Immature natural killer cell (primary cell): ENCODE measurements around the gene UVSSA. TPM values are rescaled to one million over a fixed set of nuclear protein-coding genes. Genes with fewer than 3 reads are reported as not detected.

Experiments used
- DNase-seq, 3 donors: peaks; one replicate each; pipeline ENCODE4 v3.0.0; 2022; ENCODE audit warnings: mixed read lengths in 1 of 3
- H3K27ac Mint-ChIP-seq, 6 donors: one replicate each; pipeline ENCODE4 v1.8.0; 2020; ENCODE audit warnings: mixed read lengths in 6 of 6, mild to moderate bottlenecking in 5 of 6, inconsistent platforms in 4 of 6, moderate library complexity in 3 of 6
- H3K27me3 Mint-ChIP-seq, 3 donors: one replicate each; pipeline ENCODE4 v1.8.0; 2020 to 2021; ENCODE audit warnings: low read depth in 3 of 3, mild to moderate bottlenecking in 3 of 3, mixed read lengths in 3 of 3, moderate library complexity in 3 of 3, inconsistent platforms in 1 of 3
- H3K36me3 Mint-ChIP-seq, 3 donors: one replicate each; pipeline ENCODE4 v1.8.0; 2020; ENCODE audit warnings: mixed read lengths in 3 of 3, inconsistent platforms in 2 of 3, mild to moderate bottlenecking in 2 of 3
- H3K4me1 Mint-ChIP-seq, 2 donors: one replicate each; pipeline ENCODE4 v1.8.0; 2020; ENCODE audit warnings: inconsistent platforms in 2 of 2, mild to moderate bottlenecking in 2 of 2, mixed read lengths in 2 of 2, moderate library complexity in 1 of 2
- H3K4me3 Mint-ChIP-seq, 5 donors: one replicate each; pipeline ENCODE4 v1.8.0; 2020; ENCODE audit warnings: mild to moderate bottlenecking in 5 of 5, mixed read lengths in 5 of 5, inconsistent platforms in 3 of 5, moderate library complexity in 3 of 5
- H3K9me3 Mint-ChIP-seq, 6 donors: one replicate each; pipeline ENCODE4 v1.8.0; 2020; ENCODE audit warnings: mild to moderate bottlenecking in 6 of 6, mixed read lengths in 6 of 6, inconsistent platforms in 4 of 6, moderate library complexity in 3 of 6
- polyA plus RNA-seq, 3 donors: library from polyadenylated mRNA; unstranded; fragments of 300-500 nt; fragmentation: Illumina TruSeq; gene quantifications; one replicate each; pipeline ENCODE4 v1.2.3, GENCODE V29; 2021

Gene UVSSA
- polyA plus RNA-seq, 3 donors from 2014 or later: 3.2 to 7.0 (median 4.0) TPM

DNA sequence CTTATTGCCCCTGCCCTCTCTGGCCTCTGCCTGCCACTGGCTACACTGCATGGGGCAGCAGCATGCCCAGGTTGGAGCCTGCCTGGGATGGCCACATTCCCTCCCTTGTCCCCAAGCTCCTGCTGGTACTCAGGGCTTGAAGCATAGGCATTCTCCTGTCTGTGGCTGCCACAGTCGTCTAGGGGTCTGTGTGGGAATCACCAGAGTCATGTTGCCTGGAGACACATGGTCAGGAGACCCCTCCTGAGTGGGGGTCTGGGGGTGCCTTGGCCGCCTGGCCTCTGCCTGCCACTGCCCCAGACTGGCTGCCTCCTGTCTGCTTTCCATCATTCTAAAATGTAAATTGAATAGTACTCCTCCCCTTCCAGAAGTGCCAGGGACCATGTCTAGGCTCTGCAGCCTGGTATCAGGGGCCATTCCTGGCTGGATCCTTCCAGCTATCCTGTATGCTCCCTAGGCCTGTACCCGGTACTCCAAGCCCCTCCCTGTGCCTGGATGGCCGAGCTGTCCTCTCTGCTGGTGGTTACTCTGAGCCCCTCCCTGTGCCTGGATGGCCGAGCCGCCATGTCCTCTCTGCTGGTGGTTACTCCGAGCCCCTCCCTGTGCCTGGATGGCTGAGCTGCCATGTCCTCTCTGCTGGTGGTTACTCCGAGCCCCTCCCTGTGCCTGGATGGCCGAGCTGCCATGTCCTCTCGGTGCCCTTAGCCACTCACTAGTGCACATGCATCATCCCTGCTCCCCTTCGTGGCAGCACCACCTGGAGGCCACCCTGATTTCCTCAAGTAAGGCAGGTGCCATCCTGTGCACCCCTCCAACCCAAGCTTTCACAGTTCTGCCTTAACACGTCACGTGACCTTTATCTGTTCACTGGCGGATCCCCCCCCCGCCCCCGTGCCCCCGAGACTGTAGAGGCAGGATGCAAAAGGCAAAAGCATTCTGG is 64.7 kb downstream of the UVSSA start:
- peaks cover 0 to 4% of the 10 kb centered on the region in 2 donors for H3K4me1 Mint-ChIP-seq
- no peaks in the 10 kb centered on the region for H3K9me3 Mint-ChIP-seq
- H3K36me3 Mint-ChIP-seq: no peaks in the 10 kb centered on the region
- DNase-seq: no peak
- no peak overlapping the region for H3K27ac Mint-ChIP-seq
- H3K27me3 Mint-ChIP-seq: peaks cover 17 to 29% (median 19%) of the 10 kb centered on the region in 3 donors
- H3K4me3 Mint-ChIP-seq: no peak overlapping the region

DNA sequence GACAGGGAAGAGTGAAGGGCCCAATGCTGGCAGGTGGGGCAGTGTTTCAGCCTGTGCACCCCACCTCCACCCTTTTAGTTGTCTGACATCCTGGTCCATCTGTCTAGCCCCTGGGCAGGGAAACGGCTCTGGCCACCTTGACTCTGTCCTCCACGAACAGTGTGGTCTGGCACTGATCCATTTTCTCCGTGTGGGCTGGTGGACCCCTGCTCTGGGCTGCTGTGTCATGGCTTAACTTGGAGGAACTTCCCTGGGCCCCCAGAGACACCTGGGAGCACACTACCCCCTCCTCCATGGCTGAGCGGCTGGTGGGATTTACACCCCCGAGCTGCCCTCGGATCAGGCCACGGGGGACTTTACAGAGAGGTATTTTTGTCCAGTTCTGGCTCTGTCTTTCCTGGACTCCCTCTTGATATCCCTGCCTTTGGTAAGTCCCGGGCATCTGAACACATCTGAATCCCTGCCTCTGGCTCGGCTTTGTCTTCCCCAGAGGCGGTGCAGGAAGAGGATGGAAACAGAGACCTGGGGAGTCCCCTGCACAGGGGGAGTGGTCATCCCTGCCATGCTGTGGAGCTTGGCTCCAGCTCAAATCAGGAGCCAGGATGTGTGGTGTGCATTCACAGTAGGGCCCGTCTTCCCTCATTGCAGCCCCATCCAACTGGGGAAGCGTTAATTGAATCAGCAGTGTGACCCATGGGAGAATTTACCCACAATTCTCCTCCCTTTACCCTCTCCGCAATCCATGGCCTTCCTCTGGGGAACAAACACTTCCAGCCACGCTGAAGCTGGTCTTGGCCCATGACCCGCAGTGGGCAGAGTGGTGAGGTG is 65.6 kb downstream of the UVSSA start:
- peaks cover 0 to 4% of the 10 kb centered on the region in 2 donors for H3K4me1 Mint-ChIP-seq
- H3K36me3 Mint-ChIP-seq: no peaks in the 10 kb centered on the region
- peaks cover 19 to 24% (median 20%) of the 10 kb centered on the region in 3 donors for H3K27me3 Mint-ChIP-seq
- H3K27ac Mint-ChIP-seq: no peak overlapping the region
- no peaks in the 10 kb centered on the region for H3K9me3 Mint-ChIP-seq
- DNase-seq: no peak
- no peak overlapping the region for H3K4me3 Mint-ChIP-seq

DNA sequence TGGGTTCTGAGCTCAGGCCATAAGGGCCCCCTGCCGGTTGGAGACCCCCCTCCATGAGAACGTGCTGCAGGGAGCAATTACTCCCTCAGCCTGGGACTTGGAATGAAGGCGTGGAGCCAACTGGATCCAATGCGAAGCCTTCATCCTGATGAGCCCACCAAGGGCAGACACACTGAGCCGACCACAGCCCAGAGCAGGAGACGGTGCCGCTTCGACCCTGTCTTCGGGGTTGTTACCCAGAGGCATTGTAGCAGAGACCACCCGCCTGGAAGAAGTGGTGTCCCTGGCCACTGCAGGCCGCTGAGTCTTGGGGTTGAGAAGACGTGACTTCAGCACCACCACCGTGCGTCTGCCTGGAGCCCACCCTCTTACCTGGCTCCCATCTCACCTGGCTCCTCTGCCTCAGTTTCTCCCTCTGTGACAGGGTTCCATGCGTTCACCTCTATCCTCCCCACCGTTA is 66.2 kb downstream of the UVSSA start:
- no peaks in the 10 kb centered on the region for H3K9me3 Mint-ChIP-seq
- peaks cover 0 to 4% of the 10 kb centered on the region in 2 donors for H3K4me1 Mint-ChIP-seq
- no peak overlapping the region for H3K4me3 Mint-ChIP-seq
- no peak overlapping the region for H3K27ac Mint-ChIP-seq
- peaks cover 19 to 20% (median 19%) of the 10 kb centered on the region in 3 donors for H3K27me3 Mint-ChIP-seq
- no peaks in the 10 kb centered on the region for H3K36me3 Mint-ChIP-seq
- no peak for DNase-seq

DNA sequence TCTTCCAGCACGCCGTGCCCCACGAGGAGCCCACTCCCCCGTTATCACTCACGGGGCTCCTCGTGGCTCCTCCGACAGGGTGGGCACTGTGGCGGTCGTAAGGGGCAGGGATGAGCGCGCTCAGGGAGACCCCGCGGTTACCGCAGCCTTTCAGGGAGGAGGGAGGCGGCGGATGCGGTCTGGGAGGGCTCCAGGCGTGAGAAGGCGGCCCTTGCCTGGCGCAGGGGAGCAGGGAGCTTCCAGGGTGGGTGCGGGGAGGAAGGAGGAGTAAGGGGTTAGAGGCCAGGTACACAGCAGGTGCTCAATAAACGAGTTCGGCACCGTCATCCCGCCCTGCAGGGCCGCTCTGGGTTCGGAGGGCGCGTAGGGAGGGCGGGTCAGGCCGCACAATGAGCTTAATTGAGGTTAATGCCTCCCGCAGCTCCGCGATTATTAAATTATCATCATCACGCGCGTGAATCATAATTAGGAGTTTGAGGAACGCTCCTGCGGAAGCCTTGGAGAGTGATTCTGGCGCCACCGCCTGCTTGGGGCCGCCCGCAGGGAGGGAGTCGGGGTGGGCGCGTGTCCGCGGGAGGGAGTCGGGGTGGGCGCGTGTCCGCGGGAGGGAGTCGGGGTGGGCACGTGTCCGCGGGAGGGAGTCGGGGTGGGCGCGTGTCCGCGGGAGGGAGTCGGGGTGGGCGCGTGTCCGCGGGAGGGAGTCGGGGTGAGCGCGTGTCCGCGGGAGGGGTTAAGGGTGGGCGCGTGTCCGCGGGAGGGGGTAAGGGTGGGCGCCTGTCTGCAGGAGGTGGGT is 66.9 kb downstream of the UVSSA start:
- H3K4me1 Mint-ChIP-seq: peaks cover 0 to 4% of the 10 kb centered on the region in 2 donors
- no peaks in the 10 kb centered on the region for H3K36me3 Mint-ChIP-seq
- H3K4me3 Mint-ChIP-seq: no peak overlapping the region
- no peak overlapping the region for H3K27ac Mint-ChIP-seq
- H3K27me3 Mint-ChIP-seq: peaks cover 13 to 18% (median 16%) of the 10 kb centered on the region in 3 donors
- no peaks in the 10 kb centered on the region for H3K9me3 Mint-ChIP-seq
- DNase-seq: no peak

DNA sequence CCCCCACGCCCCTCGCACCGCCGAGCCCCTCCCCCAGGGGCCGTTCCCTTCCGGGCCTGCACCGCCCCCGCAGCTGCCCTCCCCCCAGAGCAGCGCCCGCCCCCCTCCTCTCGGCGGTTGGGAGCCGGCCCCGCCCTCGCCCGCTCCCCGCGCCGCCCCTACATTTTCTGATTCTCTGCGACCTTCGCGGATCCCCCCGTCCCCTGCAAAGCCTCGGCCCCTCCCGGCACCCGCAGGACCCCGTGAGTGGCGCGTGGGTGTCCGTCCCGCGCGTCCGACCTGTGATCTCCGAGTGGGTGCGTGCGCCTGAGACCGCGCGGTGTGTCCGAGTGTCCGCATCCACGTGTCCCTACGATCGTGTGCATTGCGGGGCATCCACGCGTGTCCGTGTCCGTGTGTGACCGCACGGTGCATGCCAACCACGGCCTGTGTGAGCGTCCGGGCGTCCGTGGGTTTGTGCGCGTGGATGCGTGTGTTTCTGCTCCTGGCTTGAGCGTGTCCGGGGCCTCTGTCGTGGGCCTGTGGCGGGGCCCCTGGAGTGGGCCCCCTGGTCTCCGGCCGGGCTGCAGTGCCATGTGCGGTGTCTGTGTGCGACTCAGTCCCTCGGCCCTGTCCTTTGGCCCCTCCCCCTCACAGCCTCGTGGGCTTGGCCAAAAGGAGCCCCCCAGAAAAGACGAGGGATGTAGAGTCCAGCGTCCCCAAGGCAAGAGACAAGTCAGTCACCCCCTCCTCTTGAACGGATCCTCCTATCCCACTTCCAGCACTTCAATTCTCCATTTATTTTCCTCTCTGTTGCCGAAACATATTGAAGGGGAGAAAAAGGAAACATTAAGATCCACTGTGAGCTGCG is 68.0 kb downstream of the UVSSA start:
- H3K4me3 Mint-ChIP-seq: peak overlapping the region in 1 of 5 donors; percentile 10
- H3K9me3 Mint-ChIP-seq: no peaks in the 10 kb centered on the region
- no peaks in the 10 kb centered on the region for H3K36me3 Mint-ChIP-seq
- H3K4me1 Mint-ChIP-seq: peaks cover 0 to 4% of the 10 kb centered on the region in 2 donors
- no peak for DNase-seq
- no peak overlapping the region for H3K27ac Mint-ChIP-seq
- H3K27me3 Mint-ChIP-seq: peaks cover 13 to 18% (median 14%) of the 10 kb centered on the region in 3 donors

DNA sequence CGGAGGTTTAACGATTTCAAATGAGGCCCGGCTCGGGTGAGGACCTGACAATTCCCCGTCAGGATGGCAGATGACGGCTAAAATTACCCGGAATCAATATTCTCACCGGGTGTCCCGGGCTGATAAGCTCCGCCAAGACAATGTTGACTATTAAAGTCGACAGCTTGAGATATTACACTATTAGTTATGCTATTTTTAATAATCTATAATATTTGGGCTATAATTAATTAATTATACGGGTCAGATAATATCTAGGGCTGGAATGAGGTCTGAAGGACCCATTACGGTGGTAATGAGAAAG is 68.6 kb downstream of the UVSSA start:
- Mint-ChIP-seq H3K27ac (no peak overlapping the region), H3K9me3 (no peaks in the 10 kb centered on the region), H3K4me1 (peaks cover 0 to 4% of the 10 kb centered on the region in 2 donors), H3K36me3 (no peaks in the 10 kb centered on the region), H3K27me3 (peaks cover 13 to 18% (median 14%) of the 10 kb centered on the region in 3 donors), H3K4me3 (peak overlapping the region in 1 of 5 donors; percentile 10)
- DNase-seq: no peak

DNA sequence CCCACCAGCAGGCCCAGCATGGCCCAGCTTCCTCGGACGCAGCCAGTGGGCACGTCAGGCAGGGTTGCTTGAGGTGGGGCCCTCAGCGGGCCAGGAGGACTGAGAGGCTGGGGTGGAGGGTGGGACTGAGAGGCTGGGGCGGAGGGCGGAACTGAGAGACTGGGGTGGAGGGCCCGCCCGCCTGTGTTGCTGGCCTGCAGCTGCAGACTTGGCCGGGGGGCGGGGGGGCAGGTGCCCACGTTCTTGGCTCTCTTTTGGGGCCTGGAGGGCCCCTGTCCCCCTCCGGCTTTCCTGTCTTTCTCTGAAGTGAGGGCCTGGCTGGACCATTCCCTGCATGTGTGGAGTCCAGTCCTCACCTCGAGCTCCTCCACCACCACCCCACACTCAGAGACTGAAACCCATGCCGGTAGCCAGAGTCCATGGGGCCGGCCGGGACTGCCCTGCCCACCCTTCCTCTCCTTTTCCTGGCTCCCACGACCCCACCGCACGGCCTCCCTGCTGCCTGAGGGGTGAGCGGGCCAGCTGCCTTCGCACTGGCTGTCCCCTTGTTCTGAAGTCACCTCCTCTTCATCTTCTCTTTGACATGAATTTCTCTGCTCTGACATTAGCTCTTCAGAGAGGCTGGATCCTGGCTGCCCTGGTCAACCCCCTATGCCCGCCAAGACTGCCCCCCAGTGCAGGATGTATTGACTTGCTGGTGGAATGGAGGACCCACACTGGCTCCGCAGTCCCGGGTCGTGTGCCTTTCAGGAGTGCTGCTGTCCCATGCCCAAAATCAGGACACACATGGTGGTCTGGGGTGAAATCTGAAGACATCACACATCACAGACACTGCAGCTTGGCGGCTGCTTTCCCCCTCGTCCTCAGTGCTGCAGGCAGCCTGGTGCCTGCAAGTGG is 69.3 kb downstream of the UVSSA start:
- Mint-ChIP-seq H3K36me3 (no peaks in the 10 kb centered on the region), H3K27ac (no peak overlapping the region), H3K9me3 (no peaks in the 10 kb centered on the region), H3K27me3 (peaks cover 7 to 18% (median 7%) of the 10 kb centered on the region in 3 donors), H3K4me1 (peaks cover 0 to 4% of the 10 kb centered on the region in 2 donors), H3K4me3 (peak overlapping the region in 1 of 5 donors; percentile 13)
- DNase-seq: no peak

DNA sequence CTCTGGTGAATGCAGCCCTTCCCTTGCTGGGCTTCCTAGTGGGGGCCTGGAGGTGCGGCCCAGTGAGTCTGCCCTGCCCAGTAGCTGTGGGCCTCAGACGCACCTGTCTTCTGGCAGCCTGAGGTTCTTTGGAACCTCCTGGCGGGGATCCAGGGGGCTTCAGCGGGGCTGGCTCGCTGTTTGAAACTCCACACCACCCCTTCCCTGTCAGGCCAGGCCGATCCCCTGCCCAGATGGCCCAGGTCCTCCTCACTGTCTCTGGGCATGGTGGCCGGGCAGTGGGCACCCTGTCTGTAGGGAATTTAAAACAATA is 69.9 kb downstream of the UVSSA start:
- no peak overlapping the region for H3K4me3 Mint-ChIP-seq
- no peak for DNase-seq

DNA sequence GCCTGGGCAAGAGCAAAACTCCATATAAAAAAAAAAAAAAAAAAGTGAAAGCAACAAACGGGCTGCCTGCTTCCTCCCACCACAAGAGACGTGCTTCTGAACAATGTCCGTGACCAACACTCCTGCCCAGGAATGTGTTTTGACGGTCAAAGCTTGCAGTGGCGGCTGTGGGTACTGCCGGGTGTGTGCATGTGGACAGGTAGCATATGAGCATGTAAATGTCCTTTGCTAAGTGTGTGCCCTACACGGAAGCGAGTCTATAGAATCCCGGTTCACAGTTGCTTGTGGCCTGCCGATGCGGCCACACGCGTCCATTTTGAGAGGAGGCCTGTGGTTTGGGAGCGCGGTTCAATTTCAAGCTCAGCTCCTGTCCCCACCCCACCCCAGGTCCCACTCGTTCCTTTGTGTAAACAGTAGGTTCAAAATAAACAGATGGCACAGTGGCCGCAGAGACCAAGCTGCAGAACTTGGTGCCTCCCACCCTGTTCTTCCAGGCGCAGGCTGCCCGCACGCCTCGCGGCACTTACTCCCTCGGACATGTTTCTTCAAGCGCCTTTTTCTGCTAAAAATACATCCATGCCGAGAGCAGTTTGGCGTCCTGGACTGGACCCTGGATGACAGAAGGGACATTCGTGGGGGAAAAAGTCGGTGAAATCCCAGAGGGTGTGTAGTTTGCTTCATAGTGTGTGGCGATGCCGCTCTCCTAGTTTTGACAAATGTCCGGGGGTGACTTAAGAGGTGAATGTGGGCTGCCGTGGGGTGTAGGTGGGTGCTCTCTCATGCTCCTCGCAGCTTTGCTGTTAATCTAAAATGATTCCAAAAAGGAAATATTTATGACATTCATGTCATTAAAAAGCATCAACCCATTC is 70.7 kb downstream of the UVSSA start:
- no peak overlapping the region for H3K4me3 Mint-ChIP-seq
- DNase-seq: no peak
- H3K9me3 Mint-ChIP-seq: peaks cover 0 to 2% (median 0%) of the 10 kb centered on the region in 6 donors
- peaks cover 0 to 4% of the 10 kb centered on the region in 2 donors for H3K4me1 Mint-ChIP-seq
- H3K36me3 Mint-ChIP-seq: no peaks in the 10 kb centered on the region
- no peak overlapping the region for H3K27ac Mint-ChIP-seq
- peaks cover 6 to 15% (median 6%) of the 10 kb centered on the region in 3 donors for H3K27me3 Mint-ChIP-seq

More for the DNA sequence above, 69.9 kb downstream of the UVSSA start:
- no peaks in the 10 kb centered on the region for H3K36me3 Mint-ChIP-seq
- peaks cover 6 to 17% (median 6%) of the 10 kb centered on the region in 3 donors for H3K27me3 Mint-ChIP-seq
- no peak overlapping the region for H3K27ac Mint-ChIP-seq
- H3K4me1 Mint-ChIP-seq: peaks cover 0 to 4% of the 10 kb centered on the region in 2 donors
- H3K9me3 Mint-ChIP-seq: peaks cover 0 to 2% (median 0%) of the 10 kb centered on the region in 6 donors

DNA sequence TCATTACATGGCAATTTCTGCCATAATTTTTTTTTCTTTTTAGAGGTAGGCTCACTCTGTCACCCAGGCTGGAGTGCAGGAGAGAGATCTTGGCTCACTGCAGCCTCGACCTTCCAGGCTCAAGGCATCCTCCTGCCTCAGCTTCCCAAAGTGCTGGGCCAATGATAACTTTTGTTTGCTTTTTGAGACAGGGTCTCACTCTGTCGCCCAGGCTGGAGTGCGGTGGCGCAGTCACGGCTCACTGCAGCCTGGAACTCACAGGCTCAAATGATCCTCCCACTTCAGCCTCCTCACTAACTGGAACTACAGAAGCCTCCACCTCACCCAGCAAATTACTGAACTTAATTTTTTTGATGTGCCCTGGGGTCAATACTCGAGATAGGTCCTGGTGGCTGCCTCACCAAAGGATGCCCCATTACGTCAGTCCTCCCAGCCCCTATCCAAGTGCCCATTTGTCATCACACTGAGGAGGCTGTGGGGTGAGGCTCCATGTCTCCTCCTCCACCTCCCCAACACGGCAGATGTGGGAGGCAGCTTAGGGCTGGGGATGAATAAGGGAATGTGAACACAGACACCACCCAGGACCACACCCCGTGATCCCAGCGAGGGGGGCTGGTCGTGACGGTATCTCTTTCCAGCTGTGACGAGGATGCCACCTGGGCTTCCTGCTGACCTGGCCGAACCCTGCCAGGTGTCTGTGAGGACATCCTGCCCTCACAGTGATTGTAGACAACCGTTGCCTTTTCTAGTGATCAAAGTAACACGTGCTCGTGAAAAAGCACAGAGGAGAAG is 71.7 kb downstream of the UVSSA start:
- Mint-ChIP-seq H3K4me1 (peaks cover 0 to 4% of the 10 kb centered on the region in 2 donors), H3K36me3 (no peaks in the 10 kb centered on the region), H3K4me3 (no peak overlapping the region), H3K27ac (no peak overlapping the region), H3K27me3 (peaks cover 0 to 12% (median 2%) of the 10 kb centered on the region in 3 donors), H3K9me3 (peaks cover 0 to 2% (median 0%) of the 10 kb centered on the region in 6 donors)
- no peak for DNase-seq

DNA sequence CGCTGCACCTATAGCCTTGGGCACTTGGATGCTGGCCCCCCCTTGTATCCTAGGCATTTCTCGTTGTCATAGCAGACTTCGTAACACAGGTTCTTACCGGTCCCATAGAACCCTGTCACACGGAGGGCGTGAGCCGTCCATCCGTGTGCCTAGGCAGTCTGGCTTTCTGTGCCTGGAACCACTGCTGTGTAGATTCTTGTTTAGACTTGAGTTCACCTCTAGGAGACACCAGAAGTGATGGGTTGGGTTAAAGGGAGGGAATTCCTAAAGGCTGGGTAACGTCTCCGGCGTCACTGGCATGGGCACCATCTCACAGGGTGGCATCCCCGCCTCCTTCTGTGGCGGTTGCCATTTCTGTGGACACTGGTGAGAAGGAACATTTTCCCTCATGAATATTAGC is 72.7 kb downstream of the UVSSA start:
- peaks cover 0 to 10% (median 2%) of the 10 kb centered on the region in 3 donors for H3K27me3 Mint-ChIP-seq
- no peak for DNase-seq
- peaks cover 0 to 4% of the 10 kb centered on the region in 2 donors for H3K4me1 Mint-ChIP-seq
- no peak overlapping the region for H3K27ac Mint-ChIP-seq
- H3K4me3 Mint-ChIP-seq: no peak overlapping the region
- H3K9me3 Mint-ChIP-seq: peaks cover 0 to 2% (median 0%) of the 10 kb centered on the region in 6 donors
- H3K36me3 Mint-ChIP-seq: no peaks in the 10 kb centered on the region
